HG03060 (cell line): Measurements from ENCODE around the gene MIGA2.
"Not testable (repeated sequence)": the region's sequence is repeated elsewhere in the genome, so short reads cannot be mapped to it uniquely, and the experiment has no call there.

Experiments used
- ATAC-seq: cut with Tn5 transposase; IDR thresholded peaks from one replicate; pipeline ENCODE4 v1.9.1; 2021; ENCODE audit warnings: low read depth, moderate number of reproducible peaks; ENCODE audit not compliant: unreplicated experiment

Gene MIGA2

GRCh38 chr9:129111528-129112151, 75.2 kb downstream of the MIGA2 start:
- no peak for ATAC-seq

- ATAC-seq: not testable (repeated sequence)
These were observed 76.1 kb downstream of the MIGA2 start for GRCh38 chr9:129112526-129112925.

- no peak for ATAC-seq
These were observed 77.3 kb downstream of the MIGA2 start for GRCh38 chr9:129113645-129114304.

- ATAC-seq: no peak
These were observed 82.4 kb downstream of the MIGA2 start for GRCh38 chr9:129118799-129119198.

- ATAC-seq: no peak
These were observed 85.1 kb downstream of the MIGA2 start for GRCh38 chr9:129121483-129121882.
